NCI-H2171 treated with DMSO at 0.1 percent for 48 hours (cell line): ENCODE data around the gene TANGO2.

Experiments used
- DNase-seq: peaks from one replicate; lab custom pipeline; 2025; lab: John Stamatoyannopoulos, UW

The TANGO2 gene

GRCh38 chr22:20020533-20021195 lies at the start of gene TANGO2:
Gene TANGO2 (plus strand): TSS chr22:20021110. CDS start chr22:20036799, 15,689 bp downstream.
- peak; percentile 87 for DNase-seq

- DNase-seq, result no peak
Observed at GRCh38 chr22:19971276-19972124, 49.4 kb upstream of the TANGO2 start.

GRCh38 chr22:19972251-19972650 lies 48.7 kb upstream of the TANGO2 start:
- DNase-seq, result no peak

- no peak for DNase-seq
Observed at GRCh38 chr22:19972652-19973550, 48.0 kb upstream of the TANGO2 start.

GRCh38 chr22:19973551-19974267 lies 47.2 kb upstream of the TANGO2 start:
- DNase-seq, result no peak

GRCh38 chr22:19974268-19974861 lies 46.5 kb upstream of the TANGO2 start:
- DNase-seq, result peak; percentile 91

- peak; percentile 76 for DNase-seq
Observed at GRCh38 chr22:19974935-19975706, 45.8 kb upstream of the TANGO2 start.

- DNase-seq, result no peak
Observed at GRCh38 chr22:19975707-19976035, 45.2 kb upstream of the TANGO2 start.

- no peak for DNase-seq
Observed at GRCh38 chr22:19976671-19977070, 44.2 kb upstream of the TANGO2 start.

GRCh38 chr22:19977296-19978243 lies 43.3 kb upstream of the TANGO2 start:
- DNase-seq, result no peak

- no peak for DNase-seq
Observed at GRCh38 chr22:19978748-19979147, 42.2 kb upstream of the TANGO2 start.

GRCh38 chr22:19979712-19980493 lies 41.0 kb upstream of the TANGO2 start:
- DNase-seq, result no peak

- DNase-seq, result no peak
Observed at GRCh38 chr22:19980766-19981165, 40.1 kb upstream of the TANGO2 start.

GRCh38 chr22:19981171-19981960 lies 39.5 kb upstream of the TANGO2 start:
- DNase-seq, result no peak

- no peak for DNase-seq
Observed at GRCh38 chr22:19981961-19982920, 38.7 kb upstream of the TANGO2 start.

- DNase-seq, result no peak
Observed at GRCh38 chr22:19982991-19983578, 37.8 kb upstream of the TANGO2 start.
